Peyer's patch (tissue), 4 donors: ENCODE measurements around the gene BPI. TPM values are rescaled to one million over a fixed set of nuclear protein-coding genes. Genes with fewer than 3 reads are reported as not detected.
"Not testable (repeated sequence)": the region's sequence is repeated elsewhere in the genome, so short reads cannot be mapped to it uniquely, and the experiment has no call there.

Source experiments
- DNase-seq, 3 donors: peaks; one replicate each; pipeline ENCODE4 v3.0.0-alpha.2; 2017 to 2019
- H3K27ac ChIP-seq, 4 donors: fragments of 200-600 bp; sonication (generic); one replicate each; pipeline ENCODE4 v1.5.1; 2016 to 2019
- H3K27me3 ChIP-seq, 2 donors: fragments of 200-600 bp; sonication (generic); one replicate each; pipeline ENCODE4 v1.5.1; 2019
- H3K36me3 ChIP-seq, 3 donors: fragments of 200-600 bp; sonication (generic); one replicate each; pipeline ENCODE4 v1.5.1; 2016 to 2019
- H3K4me1 ChIP-seq, 4 donors: fragments of 200-600 bp; sonication (generic); one replicate each; pipeline ENCODE4 v1.5.1; 2016 to 2019
- H3K4me3 ChIP-seq, 4 donors: fragments of 200-600 bp; sonication (generic); 1 replicate in 3 of 4; 2 replicates in 1 of 4; pipeline ENCODE4 v1.5.1; 2016 to 2019; ENCODE audit warnings: mild to moderate bottlenecking in 1 of 4
- H3K9me3 ChIP-seq, 4 donors: fragments of 200-600 bp; sonication (generic); one replicate each; pipeline ENCODE4 v1.5.1; 2016 to 2019; ENCODE audit warnings: mild to moderate bottlenecking in 1 of 4
- POLR2A ChIP-seq, 2 donors: fragments of 450-650 bp; IDR thresholded peaks; one replicate each; pipeline ENCODE4 v1.5.1; 2017; ENCODE audit warnings: antibody characterized with exemption in 2 of 2, mild to moderate bottlenecking in 2 of 2, moderate library complexity in 2 of 2
- total RNA-seq, 4 donors: library from RNA; depleted of rRNA; stranded (reverse); fragments of >200 nt; gene quantifications; one replicate each; pipeline ENCODE4 v1.1.0, GENCODE V29; 2016
- TF ChIP-seq, protein P1 (sequence below), 6 experiments: fragments of 450-650 bp in 4 of 6; fragments of 200-600 bp in 2 of 6; sonication (generic) in 1 of 6; IDR thresholded peaks; one replicate each; pipeline ENCODE4 v1.5.1; 2017 to 2019; ENCODE audit warnings: antibody characterized with exemption in 6 of 6, mild to moderate bottlenecking in 3 of 6, moderate library complexity in 1 of 6

BPI gene
- total RNA-seq, 4 donors from 2014 or later, result not detected

DNA sequence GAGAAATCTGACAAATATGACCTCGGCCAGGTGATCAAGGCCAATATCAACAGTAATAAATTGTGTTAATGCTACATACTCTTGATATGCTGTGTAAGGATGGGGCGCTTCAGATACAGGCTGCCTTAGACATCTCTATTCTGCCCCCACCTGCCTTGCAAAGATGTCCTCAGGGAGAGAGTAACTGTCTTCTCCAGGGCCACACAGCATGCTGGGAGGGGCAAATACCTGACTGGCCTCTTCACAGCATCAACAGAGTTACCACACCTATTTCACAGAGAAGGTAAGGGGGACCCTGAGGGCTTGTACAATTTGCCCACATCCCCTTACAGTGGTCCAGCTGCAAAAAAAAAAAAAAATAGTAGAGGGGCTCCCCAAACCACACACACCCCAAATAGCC, 26.3 kb upstream of the BPI start:
- DNase-seq, result no peak
- H3K36me3 ChIP-seq, result no peaks in the 10 kb centered on the region
- H3K4me1 ChIP-seq, result no peaks in the 10 kb centered on the region
- H3K27ac ChIP-seq, result peak overlapping the region in 1 of 4 donors; percentile 26
- TF ChIP-seq POLR2A (IDR thresholded peaks at IDR 0.05), result no peak
- TF ChIP-seq, protein P1, sequence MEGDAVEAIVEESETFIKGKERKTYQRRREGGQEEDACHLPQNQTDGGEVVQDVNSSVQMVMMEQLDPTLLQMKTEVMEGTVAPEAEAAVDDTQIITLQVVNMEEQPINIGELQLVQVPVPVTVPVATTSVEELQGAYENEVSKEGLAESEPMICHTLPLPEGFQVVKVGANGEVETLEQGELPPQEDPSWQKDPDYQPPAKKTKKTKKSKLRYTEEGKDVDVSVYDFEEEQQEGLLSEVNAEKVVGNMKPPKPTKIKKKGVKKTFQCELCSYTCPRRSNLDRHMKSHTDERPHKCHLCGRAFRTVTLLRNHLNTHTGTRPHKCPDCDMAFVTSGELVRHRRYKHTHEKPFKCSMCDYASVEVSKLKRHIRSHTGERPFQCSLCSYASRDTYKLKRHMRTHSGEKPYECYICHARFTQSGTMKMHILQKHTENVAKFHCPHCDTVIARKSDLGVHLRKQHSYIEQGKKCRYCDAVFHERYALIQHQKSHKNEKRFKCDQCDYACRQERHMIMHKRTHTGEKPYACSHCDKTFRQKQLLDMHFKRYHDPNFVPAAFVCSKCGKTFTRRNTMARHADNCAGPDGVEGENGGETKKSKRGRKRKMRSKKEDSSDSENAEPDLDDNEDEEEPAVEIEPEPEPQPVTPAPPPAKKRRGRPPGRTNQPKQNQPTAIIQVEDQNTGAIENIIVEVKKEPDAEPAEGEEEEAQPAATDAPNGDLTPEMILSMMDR (IDR thresholded peaks at IDR 0.05), result no peak
- H3K9me3 ChIP-seq, result no peaks in the 10 kb centered on the region
- H3K27me3 ChIP-seq, result no peaks in the 10 kb centered on the region
- no peak overlapping the region for H3K4me3 ChIP-seq

DNA sequence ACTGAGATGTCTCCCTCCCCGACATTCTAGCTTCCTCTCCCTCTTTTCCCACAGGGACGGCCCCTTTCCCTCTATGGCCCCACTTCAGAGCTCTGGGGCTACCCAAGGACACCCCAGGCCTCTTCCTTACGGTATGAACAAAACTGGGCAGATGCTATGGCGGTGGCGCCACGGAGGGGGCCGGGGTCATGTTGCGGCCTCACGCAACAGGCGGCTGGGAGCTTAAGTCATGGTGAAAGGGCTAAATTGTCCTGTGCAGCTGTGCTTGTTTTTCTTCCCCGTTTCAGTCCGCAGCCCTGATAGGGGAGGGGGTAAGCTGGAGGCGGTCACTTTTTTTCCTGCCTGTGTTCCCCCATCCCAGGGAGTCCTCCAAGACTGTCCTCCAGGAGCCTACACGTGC, 25.8 kb upstream of the BPI start:
- H3K36me3 ChIP-seq, result no peaks in the 10 kb centered on the region
- peak overlapping the region in 1 of 4 donors; percentile 26 for H3K27ac ChIP-seq
- TF ChIP-seq POLR2A (IDR thresholded peaks at IDR 0.05), result no peak
- TF ChIP-seq, protein P1 (IDR thresholded peaks at IDR 0.05), result no peak
- H3K4me1 ChIP-seq, result no peaks in the 10 kb centered on the region
- DNase-seq, result peak in 1 of 3 donors; percentile 25
- no peaks in the 10 kb centered on the region for H3K27me3 ChIP-seq
- H3K9me3 ChIP-seq, result no peaks in the 10 kb centered on the region
- no peak overlapping the region for H3K4me3 ChIP-seq

DNA sequence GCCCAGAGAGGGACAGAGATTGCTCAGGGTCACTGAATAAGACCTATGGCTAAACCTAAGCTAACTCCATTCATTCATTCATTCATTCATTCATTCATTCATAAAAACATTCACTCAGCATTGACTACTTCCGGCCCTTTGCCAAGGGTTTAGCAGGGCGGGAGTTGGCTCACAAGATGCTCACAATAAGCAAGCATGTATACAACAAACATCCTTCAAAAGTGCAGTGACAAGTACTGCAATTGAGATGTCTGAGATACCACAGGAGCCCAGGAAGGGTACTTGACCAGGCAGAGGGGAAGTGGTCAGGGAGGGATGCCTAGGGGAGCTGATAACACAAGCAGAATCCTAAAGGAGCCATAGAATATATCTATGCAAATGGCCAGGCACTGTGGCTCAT, 25.2 kb upstream of the BPI start:
- TF ChIP-seq, protein P1 (IDR thresholded peaks at IDR 0.05), result no peak
- H3K27ac ChIP-seq, result no peak overlapping the region
- H3K27me3 ChIP-seq, result no peaks in the 10 kb centered on the region
- no peak for DNase-seq
- no peaks in the 10 kb centered on the region for H3K4me1 ChIP-seq
- no peaks in the 10 kb centered on the region for H3K36me3 ChIP-seq
- no peak overlapping the region for H3K4me3 ChIP-seq
- H3K9me3 ChIP-seq, result no peaks in the 10 kb centered on the region

DNA sequence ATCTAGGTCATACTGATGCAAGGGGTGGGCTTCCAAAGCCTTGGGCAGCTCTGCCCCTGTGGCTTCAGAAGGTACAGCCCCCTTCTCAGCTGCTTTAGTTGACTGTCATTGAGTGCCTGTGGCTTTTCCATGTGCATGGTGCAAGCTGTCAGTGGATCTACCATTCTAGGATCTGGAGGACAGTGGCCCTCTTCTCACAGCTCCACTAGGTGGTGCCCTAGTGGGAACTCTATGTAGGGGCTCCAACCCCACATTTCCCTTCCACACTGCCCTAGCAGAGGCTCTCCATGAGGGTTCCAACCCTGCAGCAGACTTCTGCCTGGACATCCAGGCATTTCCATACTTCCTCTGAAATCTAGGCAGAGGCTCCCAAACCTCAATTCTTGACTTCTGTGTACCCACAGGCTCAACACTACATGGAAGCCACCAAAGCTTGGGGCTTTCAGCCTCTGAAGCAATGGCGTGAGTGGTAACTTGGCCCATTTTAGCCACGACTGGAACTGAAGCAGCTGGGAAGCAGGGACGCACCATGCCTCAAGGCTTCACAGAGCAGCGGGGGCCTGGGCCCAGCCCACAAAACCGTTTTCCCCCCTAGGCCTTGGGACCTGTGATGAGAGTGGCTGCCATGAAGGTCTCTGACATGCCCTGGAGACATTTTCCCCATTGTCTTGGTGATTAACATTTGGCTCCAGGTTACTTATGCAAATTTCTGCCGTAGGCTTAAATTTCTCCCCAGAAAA, 22.6 kb upstream of the BPI start:
- H3K9me3 ChIP-seq, H3K36me3 ChIP-seq, H3K4me3 ChIP-seq, H3K27me3 ChIP-seq, H3K4me1 ChIP-seq, H3K27ac ChIP-seq, DNase-seq: not testable (repeated sequence)

DNA sequence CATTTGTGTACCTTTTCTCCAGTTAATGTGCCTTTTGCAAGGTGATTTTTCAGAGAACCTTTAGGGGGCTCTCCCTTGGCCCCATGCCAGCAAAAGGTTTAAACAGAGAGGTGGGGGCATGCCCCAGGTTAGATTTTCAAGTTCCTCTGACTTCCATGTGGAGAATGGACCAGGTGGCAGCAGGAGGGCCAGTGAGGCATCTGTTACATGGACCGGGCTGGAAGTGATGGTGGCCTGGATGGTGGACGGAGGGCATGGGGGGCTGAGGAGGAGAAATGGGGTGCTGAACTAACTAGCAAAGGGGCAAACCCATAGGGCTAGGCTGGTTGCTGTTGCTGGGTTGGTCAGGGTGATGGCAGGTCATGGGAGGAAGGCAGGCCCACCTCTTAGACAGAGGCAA, 20.7 kb upstream of the BPI start:
- H3K4me3 ChIP-seq, result no peak overlapping the region
- H3K9me3 ChIP-seq, result no peaks in the 10 kb centered on the region
- TF ChIP-seq POLR2A (IDR thresholded peaks at IDR 0.05), result no peak
- TF ChIP-seq, protein P1 (IDR thresholded peaks at IDR 0.05), result no peak
- H3K4me1 ChIP-seq, result no peaks in the 10 kb centered on the region
- DNase-seq, result no peak
- no peak overlapping the region for H3K27ac ChIP-seq
- no peaks in the 10 kb centered on the region for H3K27me3 ChIP-seq
- H3K36me3 ChIP-seq, result no peaks in the 10 kb centered on the region

DNA sequence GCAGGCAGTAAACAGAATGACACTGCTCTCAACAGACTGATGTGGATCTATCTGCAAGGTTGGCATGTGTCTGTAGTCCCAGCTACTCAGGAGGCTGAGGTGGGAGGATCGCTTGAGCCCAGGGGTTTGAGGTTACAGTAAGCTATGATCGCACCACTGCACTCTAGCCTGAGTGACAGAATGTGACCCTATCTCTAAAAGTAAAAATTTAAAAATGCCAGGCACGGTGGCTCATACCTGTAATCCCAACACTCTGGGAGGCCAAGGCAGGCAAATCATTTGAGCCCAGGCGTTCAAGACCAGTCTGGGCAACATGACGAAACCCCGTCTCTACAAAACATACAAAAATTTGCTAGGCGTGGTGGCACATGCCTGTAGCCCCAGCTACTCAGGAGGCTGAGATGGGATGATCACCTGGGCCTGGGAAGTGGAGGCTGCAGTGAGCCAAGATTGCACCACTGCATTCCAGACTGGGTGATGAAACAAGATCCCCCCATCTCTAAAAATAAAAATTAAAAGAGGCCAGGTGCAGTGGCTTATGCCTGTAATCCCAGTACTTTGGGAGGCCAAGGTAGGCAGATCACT, 19.8 kb upstream of the BPI start:
- H3K36me3 ChIP-seq, H3K4me3 ChIP-seq, H3K27me3 ChIP-seq, H3K27ac ChIP-seq, DNase-seq, H3K9me3 ChIP-seq, H3K4me1 ChIP-seq: not testable (repeated sequence)
